NB4 (cell line): ENCODE data around the gene ZNF469.
"Not testable (repeated sequence)": the region's sequence is repeated elsewhere in the genome, so short reads cannot be mapped to it uniquely, and the experiment has no call there.

Experiments used
- DNase-seq: peaks from one replicate; pipeline ENCODE4 v3.0.0; 2010; ENCODE audit warnings: low read depth
- H3K4me3 ChIP-seq: one replicate; pipeline ENCODE4 v1.5.1; 2011; ENCODE audit warnings: mild to moderate bottlenecking, low read depth, low read length, moderate library complexity
- CTCF ChIP-seq: IDR thresholded peaks from one replicate; pipeline ENCODE4 v1.5.1; 2012; ENCODE audit warnings: low read depth, low read length
- MAX ChIP-seq: IDR thresholded peaks from 2 replicates; pipeline ENCODE4 v1.6.1; 2011; ENCODE audit warnings: low read depth, low read length
- MYC ChIP-seq: IDR thresholded peaks from 2 replicates; pipeline ENCODE4 v1.6.1; 2011; ENCODE audit warnings: low read depth, low read length
- POLR2A ChIP-seq: IDR thresholded peaks from 2 replicates; pipeline ENCODE4 v1.6.1; 2011; ENCODE audit warnings: mild to moderate bottlenecking; ENCODE audit not compliant: insufficient read length; ENCODE audit errors: extremely low read depth

ZNF469 gene

GRCh38 chr16:88408561-88409142 is 25.9 kb downstream of the ZNF469 start:
- TF ChIP-seq MAX (no peak), MYC (no peak), CTCF (no peak), POLR2A (no peak)
- H3K4me3 ChIP-seq = no peak overlapping the region
- peak; percentile 31 for DNase-seq

GRCh38 chr16:88409296-88410065 is 26.7 kb downstream of the ZNF469 start:
- H3K4me3 ChIP-seq = no peak overlapping the region
- no peak for DNase-seq
- TF ChIP-seq MAX (no peak), CTCF (no peak), POLR2A (no peak), MYC (no peak)

GRCh38 chr16:88410297-88410968 is 27.7 kb downstream of the ZNF469 start:
- not testable (repeated sequence) for H3K4me3 ChIP-seq, DNase-seq

GRCh38 chr16:88411951-88412576 is 29.3 kb downstream of the ZNF469 start:
- TF ChIP-seq CTCF (no peak), MAX (no peak)
- H3K4me3 ChIP-seq = no peak overlapping the region
- no peak for DNase-seq

GRCh38 chr16:88412766-88413165 is 30.0 kb downstream of the ZNF469 start:
- TF ChIP-seq CTCF = no peak
- no peak overlapping the region for H3K4me3 ChIP-seq
- no peak for DNase-seq

GRCh38 chr16:88413231-88413630 is 30.5 kb downstream of the ZNF469 start:
- TF ChIP-seq MYC (no peak), POLR2A (no peak), CTCF (no peak), MAX (no peak)
- no peak overlapping the region for H3K4me3 ChIP-seq
- no peak for DNase-seq
